ENCODE measurements around the gene TBC1D1.

Gene TBC1D1

DNA sequence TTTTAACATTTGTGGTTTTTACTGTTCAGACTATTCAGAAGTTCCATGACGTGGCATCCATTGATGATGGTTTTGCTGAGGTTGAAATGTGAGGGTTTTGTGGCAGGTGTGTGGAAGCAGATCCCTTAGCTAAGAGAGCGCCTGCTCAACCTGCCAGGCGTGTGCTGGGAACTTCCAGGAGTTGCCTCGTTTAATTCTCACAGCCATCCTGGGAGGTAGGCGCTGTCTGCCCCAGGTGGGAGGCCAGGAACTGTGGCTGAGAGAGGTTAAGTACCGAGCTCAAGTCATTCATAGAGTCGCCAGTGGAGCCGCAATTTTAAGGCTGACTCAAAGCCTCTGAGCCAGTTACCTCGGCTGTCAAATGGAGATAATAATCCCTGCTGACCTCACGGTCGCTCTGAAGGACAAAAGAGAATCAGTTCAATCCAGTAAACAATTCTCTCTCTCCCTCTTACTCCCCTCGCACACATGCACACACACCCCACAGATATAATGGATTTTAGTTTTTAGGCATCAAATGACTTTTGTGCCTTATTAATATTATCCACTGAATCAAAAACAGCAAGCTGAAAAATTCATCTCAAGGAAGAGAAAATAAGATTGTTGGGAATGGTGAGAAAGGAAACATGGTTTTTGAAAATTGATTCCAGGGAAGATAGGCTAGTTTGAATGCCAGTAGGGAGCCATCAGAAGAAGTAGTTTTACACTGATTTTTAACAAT is 240.6 kb downstream of the TBC1D1 start:
- Histone ChIP-seq H3K9ac (ENCODE audit: low read depth, low read length, poor library complexity) (no peak overlapping the region), H3K36me3 (replicated peaks in 1 of 2; ENCODE audit: control insufficient read depth in 2 of 2, insufficient read depth in 2 of 2, low read length in 2 of 2) (peaks cover 2 to 35% of the 10 kb centered on the region in 2 donors), H3K14ac (ENCODE audit: low read length) (no peak overlapping the region), H2BK12ac (ENCODE audit: low read length) (no peak overlapping the region), H3K4me2 (ENCODE audit: insufficient read depth, low read length, poor library complexity, severe bottlenecking) (no peak overlapping the region), H3K9me3 (replicated peaks in 1 of 2; ENCODE audit: control insufficient read depth in 2 of 2, insufficient read depth in 1 of 2, low read depth in 1 of 2, low read length in 2 of 2) (no peaks in the 10 kb centered on the region), H2AFZ (ENCODE audit: low read length) (peak overlapping the region; percentile 31), H3K4ac (ENCODE audit: low read length) (no peak overlapping the region), H3K27ac (replicated peaks; ENCODE audit: low read length) (peak overlapping the region; percentile 38), H3K18ac (ENCODE audit: low read length) (no peak overlapping the region), H3K79me1 (ENCODE audit: low read depth, low read length) (no peaks in the 10 kb centered on the region), H4K8ac (ENCODE audit: low read depth, low read length) (no peak overlapping the region), H4K91ac (ENCODE audit: low read depth, low read length, poor library complexity) (no peak overlapping the region), H2BK5ac (ENCODE audit: low read length) (no peak overlapping the region), H2AK5ac (ENCODE audit: low read depth, low read length) (no peak overlapping the region), H3K4me3 (ENCODE audit: low read length in 2 of 2) (no peak overlapping the region), H3K23ac (ENCODE audit: low read depth, low read length, poor library complexity) (no peak overlapping the region), H3K27me3 (ENCODE audit: control insufficient read depth in 3 of 3, insufficient read depth in 3 of 3, low read depth in 1 of 3, low read length in 3 of 3) (no peaks in the 10 kb centered on the region), H3K4me1 (ENCODE audit: control insufficient read depth in 2 of 2, insufficient read depth in 1 of 2, low read depth in 1 of 2, low read length in 2 of 2) (peaks cover 23 to 30% of the 10 kb centered on the region in 2 donors), H2BK120ac (ENCODE audit: low read depth, low read length) (no peak overlapping the region), H2BK15ac (ENCODE audit: low read length) (no peak overlapping the region)
- peak; percentile 37 for DNase-seq (ENCODE audit: low spot score)
- no CpG with 5 or more reads among the region's 12 CpGs for WGBS, 2 donors (ENCODE audit: extremely low coverage in 2 of 2, insufficient read length in 2 of 2, insufficient replicate concordance in 1 of 2)

DNA sequence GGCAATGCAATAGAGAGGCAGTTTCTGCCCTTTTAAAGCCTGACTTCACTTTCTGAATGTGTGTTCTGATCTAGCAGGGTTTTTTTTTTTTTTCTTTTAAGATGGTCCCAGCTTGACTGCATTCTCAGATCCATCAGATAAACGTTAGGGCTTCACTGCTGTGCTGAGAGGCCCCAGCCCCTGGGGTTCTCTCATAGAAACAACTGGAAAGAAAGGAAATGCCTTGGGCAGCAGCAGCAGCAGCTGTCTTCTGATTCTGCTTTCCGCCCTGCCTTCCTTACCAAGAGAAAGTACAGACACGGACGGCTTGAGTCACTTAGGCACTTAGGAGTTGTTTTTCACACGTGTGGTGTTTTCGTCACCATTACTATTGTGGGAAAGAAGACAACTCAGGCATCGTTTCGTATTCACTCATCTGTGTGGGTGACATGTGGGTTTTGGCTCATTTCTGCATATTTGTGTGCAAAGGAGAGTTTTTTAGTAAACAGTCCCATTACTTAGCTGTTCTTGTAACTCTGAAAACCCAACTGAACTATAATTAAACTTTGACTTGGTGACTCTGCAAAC is 241.3 kb downstream of the TBC1D1 start:
- no peaks in the 10 kb centered on the region for H3K9me3 ChIP-seq (replicated peaks in 1 of 2; ENCODE audit: control insufficient read depth in 2 of 2, insufficient read depth in 1 of 2, low read depth in 1 of 2, low read length in 2 of 2)
- no peak overlapping the region for H2BK120ac ChIP-seq (ENCODE audit: low read depth, low read length)
- H3K4me3 ChIP-seq (ENCODE audit: low read length in 2 of 2), result no peak overlapping the region
- H2BK12ac ChIP-seq (ENCODE audit: low read length), result no peak overlapping the region
- no peak overlapping the region for H2BK5ac ChIP-seq (ENCODE audit: low read length)
- no peak overlapping the region for H3K9ac ChIP-seq (ENCODE audit: low read depth, low read length, poor library complexity)
- H4K8ac ChIP-seq (ENCODE audit: low read depth, low read length), result no peak overlapping the region
- H4K91ac ChIP-seq (ENCODE audit: low read depth, low read length, poor library complexity), result no peak overlapping the region
- WGBS, 2 donors (ENCODE audit: extremely low coverage in 2 of 2, insufficient read length in 2 of 2, insufficient replicate concordance in 1 of 2), result no CpG with 5 or more reads among the region's 8 CpGs
- no peak overlapping the region for H2AK5ac ChIP-seq (ENCODE audit: low read depth, low read length)
- H3K36me3 ChIP-seq (replicated peaks in 1 of 2; ENCODE audit: control insufficient read depth in 2 of 2, insufficient read depth in 2 of 2, low read length in 2 of 2), result peaks cover 2 to 38% of the 10 kb centered on the region in 2 donors
- H3K27ac ChIP-seq (replicated peaks; ENCODE audit: low read length), result peak overlapping the region; percentile 38
- H3K4me2 ChIP-seq (ENCODE audit: insufficient read depth, low read length, poor library complexity, severe bottlenecking), result no peak overlapping the region
- no peaks in the 10 kb centered on the region for H3K79me1 ChIP-seq (ENCODE audit: low read depth, low read length)
- DNase-seq (ENCODE audit: low spot score), result no peak
- peaks cover 23 to 30% of the 10 kb centered on the region in 2 donors for H3K4me1 ChIP-seq (ENCODE audit: control insufficient read depth in 2 of 2, insufficient read depth in 1 of 2, low read depth in 1 of 2, low read length in 2 of 2)
- H2AFZ ChIP-seq (ENCODE audit: low read length), result peak overlapping the region; percentile 31
- no peaks in the 10 kb centered on the region for H3K27me3 ChIP-seq (ENCODE audit: control insufficient read depth in 3 of 3, insufficient read depth in 3 of 3, low read depth in 1 of 3, low read length in 3 of 3)
- no peak overlapping the region for H3K18ac ChIP-seq (ENCODE audit: low read length)
- H3K23ac ChIP-seq (ENCODE audit: low read depth, low read length, poor library complexity), result no peak overlapping the region
- no peak overlapping the region for H3K4ac ChIP-seq (ENCODE audit: low read length)
- no peak overlapping the region for H2BK15ac ChIP-seq (ENCODE audit: low read length)
- H3K14ac ChIP-seq (ENCODE audit: low read length), result no peak overlapping the region

DNA sequence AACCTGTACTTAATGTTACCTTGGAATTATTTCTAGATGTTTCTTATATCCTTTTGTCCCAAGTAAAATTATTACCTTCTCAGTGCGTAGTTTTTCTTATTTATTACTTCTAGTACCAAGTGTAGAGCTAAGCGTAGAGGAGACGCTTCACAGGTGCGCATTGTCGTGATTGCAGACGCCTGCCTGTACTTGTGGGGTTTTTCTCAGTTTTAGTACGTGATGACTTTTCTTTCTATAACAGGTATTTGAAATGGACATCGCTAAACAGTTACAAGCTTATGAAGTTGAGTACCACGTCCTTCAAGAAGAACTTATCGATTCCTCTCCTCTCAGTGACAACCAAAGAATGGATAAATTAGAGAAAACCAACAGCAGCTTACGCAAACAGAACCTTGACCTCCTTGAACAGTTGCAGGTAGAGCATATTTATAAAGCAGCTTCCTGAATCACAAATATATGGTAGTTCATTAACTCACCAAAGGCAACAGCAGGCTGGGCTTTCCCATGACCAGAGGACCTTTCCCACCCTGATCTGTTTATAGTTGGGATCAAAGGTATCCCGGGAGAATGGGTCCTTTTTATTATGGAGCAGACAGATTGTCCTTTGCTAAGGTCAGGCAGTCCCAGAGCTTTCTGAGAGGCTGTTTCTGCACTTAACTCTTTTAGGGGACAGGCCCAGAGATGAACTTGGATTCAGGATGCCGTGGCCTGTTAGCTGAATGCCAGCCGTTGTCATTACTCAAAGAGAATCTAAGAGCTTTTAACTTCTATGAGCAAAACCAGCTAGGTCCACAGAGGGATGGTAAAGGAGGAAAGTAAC is 242.2 kb downstream of the TBC1D1 start:
- H3K9me3 ChIP-seq (replicated peaks in 1 of 2; ENCODE audit: control insufficient read depth in 2 of 2, insufficient read depth in 1 of 2, low read depth in 1 of 2, low read length in 2 of 2), result no peaks in the 10 kb centered on the region
- H3K27me3 ChIP-seq (ENCODE audit: control insufficient read depth in 3 of 3, insufficient read depth in 3 of 3, low read depth in 1 of 3, low read length in 3 of 3), result no peaks in the 10 kb centered on the region
- H3K18ac ChIP-seq (ENCODE audit: low read length), result no peak overlapping the region
- H3K4me3 ChIP-seq (ENCODE audit: low read length in 2 of 2), result no peak overlapping the region
- H3K4me1 ChIP-seq (ENCODE audit: control insufficient read depth in 2 of 2, insufficient read depth in 1 of 2, low read depth in 1 of 2, low read length in 2 of 2), result peaks cover 23 to 30% of the 10 kb centered on the region in 2 donors
- H2AFZ ChIP-seq (ENCODE audit: low read length), result no peak overlapping the region
- no peak overlapping the region for H3K14ac ChIP-seq (ENCODE audit: low read length)
- no peak overlapping the region for H3K4ac ChIP-seq (ENCODE audit: low read length)
- H4K91ac ChIP-seq (ENCODE audit: low read depth, low read length, poor library complexity), result no peak overlapping the region
- H3K9ac ChIP-seq (ENCODE audit: low read depth, low read length, poor library complexity), result no peak overlapping the region
- H3K79me1 ChIP-seq (ENCODE audit: low read depth, low read length), result no peaks in the 10 kb centered on the region
- H2AK5ac ChIP-seq (ENCODE audit: low read depth, low read length), result no peak overlapping the region
- H3K23ac ChIP-seq (ENCODE audit: low read depth, low read length, poor library complexity), result no peak overlapping the region
- no peak overlapping the region for H2BK12ac ChIP-seq (ENCODE audit: low read length)
- no peak overlapping the region for H2BK5ac ChIP-seq (ENCODE audit: low read length)
- H3K36me3 ChIP-seq (replicated peaks in 1 of 2; ENCODE audit: control insufficient read depth in 2 of 2, insufficient read depth in 2 of 2, low read length in 2 of 2), result peaks cover 7 to 46% of the 10 kb centered on the region in 2 donors
- no peak overlapping the region for H4K8ac ChIP-seq (ENCODE audit: low read depth, low read length)
- no peak overlapping the region for H3K4me2 ChIP-seq (ENCODE audit: insufficient read depth, low read length, poor library complexity, severe bottlenecking)
- H2BK120ac ChIP-seq (ENCODE audit: low read depth, low read length), result no peak overlapping the region
- no CpG with 5 or more reads among the region's 14 CpGs for WGBS, 2 donors (ENCODE audit: extremely low coverage in 2 of 2, insufficient read length in 2 of 2, insufficient replicate concordance in 1 of 2)
- H2BK15ac ChIP-seq (ENCODE audit: low read length), result no peak overlapping the region
- no peak for DNase-seq (ENCODE audit: low spot score)
- H3K27ac ChIP-seq (replicated peaks; ENCODE audit: low read length), result no peak overlapping the region

All from neuronal stem cell (in vitro differentiated cells).